DMS53 treated with DMSO at 0.1 percent for 48 hours (cell line): Measurements from ENCODE around the gene DAGLA.

Experiments
- DNase-seq: peaks from one replicate; lab custom pipeline; 2025; ENCODE audit not compliant: unreplicated experiment; lab: John Stamatoyannopoulos, UW

The DAGLA gene

DNA sequence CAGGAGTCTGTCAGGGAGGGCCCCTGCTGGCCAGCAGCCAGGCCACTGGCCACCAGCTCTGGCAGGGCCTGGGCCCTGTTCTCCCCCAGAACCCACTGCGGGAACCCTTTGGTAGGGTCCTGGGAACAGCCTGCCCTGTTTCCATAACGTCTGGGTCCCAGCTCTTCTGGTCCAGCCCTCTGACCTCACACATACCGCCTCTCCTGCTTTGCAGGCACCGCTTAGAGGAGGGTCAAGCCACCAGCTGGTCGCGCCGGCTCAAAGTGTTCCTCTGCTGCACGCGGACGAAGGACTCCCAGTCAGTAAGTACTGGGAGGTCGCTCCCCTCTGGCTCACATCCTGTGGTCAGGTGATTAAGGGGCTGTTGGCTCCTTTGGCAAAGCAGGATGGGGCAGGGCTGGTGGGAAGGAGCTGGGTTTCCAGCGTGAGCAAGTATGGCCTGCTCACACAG, 45.6 kb downstream of the DAGLA start:
- DNase-seq: no peak

DNA sequence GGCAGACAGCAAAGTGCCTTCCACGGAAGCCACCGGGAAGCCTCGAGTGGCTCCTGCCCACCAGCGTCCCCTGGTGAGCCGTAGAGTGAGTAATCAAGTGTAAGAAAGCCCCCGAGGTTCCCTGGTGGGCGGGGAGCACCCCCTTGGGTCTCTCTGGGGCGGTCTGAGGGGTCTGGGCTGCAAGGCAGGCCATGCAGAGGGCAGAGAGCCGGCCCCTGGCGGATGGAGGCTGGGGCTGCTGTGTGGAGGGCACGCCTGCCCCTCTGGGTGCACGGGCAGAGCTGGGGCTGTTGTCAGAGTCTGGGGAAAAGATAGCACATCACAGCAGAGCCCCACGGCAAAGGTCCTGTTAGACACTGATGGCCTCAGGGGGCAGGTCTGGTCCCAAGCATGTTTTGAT, 46.6 kb downstream of the DAGLA start:
- DNase-seq: no peak

DNA sequence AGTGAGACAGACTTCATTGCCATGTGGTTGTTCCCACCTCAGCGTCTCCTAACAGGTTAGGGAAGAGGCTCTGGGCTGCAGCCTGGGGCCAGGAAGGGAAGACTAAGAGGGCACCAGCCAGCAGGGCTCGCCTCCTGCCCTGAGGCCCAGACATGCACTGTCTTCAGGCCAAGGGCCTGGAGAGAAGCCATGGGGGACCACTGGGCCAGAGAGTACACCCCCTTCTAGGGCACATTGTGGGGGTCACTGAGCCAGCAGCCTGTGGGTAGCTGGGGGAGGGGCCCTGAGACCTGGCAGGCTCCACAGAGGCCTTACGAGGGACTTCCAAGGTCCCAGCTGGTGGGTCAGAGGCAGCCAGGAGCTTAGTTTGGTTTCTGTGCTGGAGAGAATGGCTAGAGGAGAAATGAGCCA, 47.2 kb downstream of the DAGLA start:
- DNase-seq: no peak

- no peak for DNase-seq
These were observed 48.1 kb downstream of the DAGLA start for GRCh38 chr11:61728066-61728939.

- no peak for DNase-seq
These were observed 48.7 kb downstream of the DAGLA start for GRCh38 chr11:61728940-61729219.

GRCh38 chr11:61730240-61730994, 50.2 kb downstream of the DAGLA start:
- DNase-seq: peak; percentile 87

- no peak for DNase-seq
These were observed 51.2 kb downstream of the DAGLA start for GRCh38 chr11:61731211-61731951.

- no peak for DNase-seq
These were observed 51.9 kb downstream of the DAGLA start for GRCh38 chr11:61731952-61732675.

- DNase-seq: no peak
These were observed 52.5 kb downstream of the DAGLA start for GRCh38 chr11:61732705-61733104.

DNA sequence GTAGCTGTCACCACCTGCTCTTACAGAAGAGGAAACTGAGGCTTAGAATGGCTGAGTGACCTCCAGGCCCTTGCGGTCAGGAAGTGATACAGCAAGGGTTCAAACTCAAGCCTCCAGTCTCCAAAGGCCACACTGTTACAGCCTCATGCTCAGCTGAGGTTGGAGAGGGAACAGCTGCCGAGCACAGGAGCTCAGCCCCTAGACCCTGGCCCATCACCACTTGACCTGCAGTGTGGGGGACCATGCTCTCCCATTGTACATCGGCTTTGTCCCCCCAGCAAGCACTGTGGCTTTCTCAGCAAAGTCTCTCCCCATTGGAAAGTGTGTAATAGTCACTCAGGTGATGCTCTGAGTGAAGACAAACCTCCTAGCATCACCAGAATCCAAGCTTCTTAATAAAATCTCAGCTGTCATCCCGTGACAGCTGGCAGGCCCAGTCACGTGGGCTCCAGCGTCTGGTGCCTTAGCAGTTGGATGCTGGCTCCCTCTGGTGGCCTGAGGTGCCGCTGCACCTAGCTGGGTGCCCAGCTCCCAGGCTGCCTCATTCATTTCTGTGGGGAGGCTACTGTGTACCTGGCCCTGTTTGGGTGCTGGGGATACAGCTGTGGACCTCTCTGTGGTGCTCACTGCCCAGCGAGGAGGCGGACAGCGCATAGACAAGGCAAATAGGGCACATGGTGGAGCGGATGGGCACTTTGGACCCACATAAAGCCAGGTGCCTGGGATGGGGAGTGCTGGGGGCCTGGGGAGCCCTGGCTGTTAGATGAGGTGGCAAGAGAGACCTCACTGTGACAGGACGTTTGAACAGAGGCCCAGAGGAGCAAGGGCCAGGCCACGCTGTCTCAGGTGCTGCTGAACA, 53.2 kb downstream of the DAGLA start:
- DNase-seq: peak; percentile 69

DNA sequence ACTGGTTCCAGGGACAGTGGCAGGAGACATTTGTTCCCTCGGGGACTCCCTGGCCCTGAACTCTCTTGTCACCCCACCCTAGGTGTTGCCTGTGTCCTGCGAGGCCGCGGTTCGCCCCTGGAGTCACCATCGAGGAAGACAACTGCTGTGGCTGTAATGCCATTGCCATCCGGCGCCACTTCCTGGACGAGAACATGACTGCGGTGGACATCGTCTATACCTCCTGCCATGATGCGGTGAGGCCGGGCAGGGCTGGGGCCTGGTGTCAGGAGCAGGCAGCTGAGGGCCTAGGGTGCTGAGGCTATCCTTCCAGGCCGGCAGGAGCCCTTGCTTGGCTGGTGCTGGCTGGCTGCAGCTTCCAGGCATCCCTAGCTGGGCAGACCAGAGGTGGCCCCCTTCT, 54.6 kb downstream of the DAGLA start:
- DNase-seq: no peak

GRCh38 chr11:61735391-61735790, 55.2 kb downstream of the DAGLA start:
- DNase-seq: no peak

GRCh38 chr11:61736310-61736709, 56.1 kb downstream of the DAGLA start:
- no peak for DNase-seq

DNA sequence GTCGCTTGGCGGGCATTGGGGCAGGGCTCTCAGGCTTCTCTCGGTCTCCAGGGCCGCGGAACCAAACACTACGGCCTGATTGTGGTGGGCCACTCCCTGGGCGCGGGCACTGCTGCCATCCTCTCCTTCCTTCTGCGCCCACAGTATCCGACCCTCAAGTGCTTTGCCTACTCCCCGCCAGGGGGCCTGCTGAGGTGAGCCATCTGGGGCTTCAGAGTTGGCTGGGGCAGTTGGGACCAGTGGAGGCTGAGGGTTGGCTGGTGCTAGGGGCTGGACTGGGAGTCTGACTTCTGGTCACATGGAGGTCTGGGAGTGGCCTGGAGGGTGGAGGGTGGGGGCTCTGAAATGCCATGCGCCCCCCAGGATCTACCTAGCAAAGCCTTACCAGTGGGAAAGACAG, 56.9 kb downstream of the DAGLA start:
- DNase-seq: no peak

GRCh38 chr11:61737636-61738386, 57.6 kb downstream of the DAGLA start:
- DNase-seq: no peak

GRCh38 chr11:61738776-61739175, 58.6 kb downstream of the DAGLA start:
- no peak for DNase-seq

DNA sequence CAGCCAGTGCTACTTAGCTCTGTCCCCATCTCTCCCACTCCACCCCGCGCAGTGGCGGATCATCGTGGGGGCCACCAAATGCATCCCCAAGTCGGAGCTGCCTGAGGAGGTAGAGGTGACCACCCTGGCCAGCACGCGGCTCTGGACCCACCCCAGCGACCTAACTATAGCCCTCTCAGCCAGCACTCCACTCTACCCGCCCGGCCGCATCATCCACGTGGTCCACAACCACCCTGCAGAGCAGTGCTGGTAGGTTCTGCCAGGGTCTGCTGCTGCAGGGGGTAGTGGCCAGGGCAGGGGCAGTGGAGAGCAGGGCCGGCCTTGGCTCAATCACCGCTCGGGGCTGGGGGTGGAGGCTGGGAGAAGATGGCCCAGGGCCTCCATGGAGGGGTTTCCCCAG, 59.2 kb downstream of the DAGLA start:
- DNase-seq: no peak

- no peak for DNase-seq
These were observed 59.8 kb downstream of the DAGLA start for GRCh38 chr11:61739966-61740365.

DNA sequence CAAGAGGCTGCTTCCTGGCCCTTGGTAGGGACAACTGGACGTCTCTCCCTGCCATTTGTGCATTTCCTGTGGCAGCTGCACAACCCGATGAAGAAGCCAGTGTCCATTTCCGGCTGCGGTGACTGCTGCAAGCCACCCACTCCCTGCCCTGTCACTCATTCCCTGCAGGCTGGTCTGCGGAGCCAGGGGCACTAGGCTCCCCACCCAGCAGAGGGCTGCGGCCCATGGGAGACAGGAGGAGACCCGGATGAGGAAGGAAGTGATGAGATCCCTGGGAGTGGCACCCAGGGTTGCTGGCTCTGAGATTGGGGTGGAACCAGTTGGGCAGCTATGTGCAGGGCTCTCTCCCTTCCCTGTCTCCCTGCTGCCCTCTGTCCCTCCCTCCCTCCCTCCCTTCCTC, 62.2 kb downstream of the DAGLA start:
- DNase-seq: no peak
